H1 (cell line): Measurements from ENCODE around the gene PCDHGA1. TPM values are rescaled to one million over a fixed set of nuclear protein-coding genes. Genes with fewer than 3 reads are reported as not detected.

Experiments
- BACH1 ChIP-seq: IDR thresholded peaks from 2 replicates; pipeline ENCODE4 v1.6.1; 2012; ENCODE audit warnings: low read length, improper control_type of control experiment
- BCL11A ChIP-seq, 2 experiments: IDR thresholded peaks; one replicate each; pipeline ENCODE4 v1.6.1; 2011; ENCODE audit warnings: low read depth in 2 of 2, low read length in 2 of 2, mild to moderate bottlenecking in 2 of 2
- CEBPB ChIP-seq: IDR thresholded peaks from 2 replicates; pipeline ENCODE4 v1.6.1; 2012; ENCODE audit warnings: low read depth, low read length
- CHD1 ChIP-seq: IDR thresholded peaks from 2 replicates; pipeline ENCODE4 v1.6.1; 2012; ENCODE audit warnings: low read depth, low read length, improper control_type of control experiment
- EP300 ChIP-seq, 2 experiments: IDR thresholded peaks; 1 replicate in 1 of 2; 2 replicates in 1 of 2; pipeline ENCODE4 v1.6.1; 2011 to 2012; ENCODE audit warnings: low read depth in 2 of 2, low read length in 2 of 2, mild to moderate bottlenecking in 2 of 2, borderline replicate concordance in 1 of 2, inconsistent platforms in 1 of 2, moderate library complexity in 1 of 2
- FOSL1 ChIP-seq: IDR thresholded peaks from 2 replicates; pipeline ENCODE4 v1.6.1; 2011; ENCODE audit warnings: mild to moderate bottlenecking, low read depth, low read length, moderate library complexity; ENCODE audit not compliant: insufficient read depth
- HDAC2 ChIP-seq, 2 experiments: fragments of 300-600 bp in 1 of 2; sonication (generic) in 1 of 2; IDR thresholded peaks; 2 replicates each; pipeline ENCODE4 v1.6.1; 2011 to 2012; ENCODE audit warnings: low read depth in 2 of 2, low read length in 2 of 2, mild to moderate bottlenecking in 2 of 2, moderate library complexity in 2 of 2, borderline replicate concordance in 1 of 2, inconsistent platforms in 1 of 2
- HDAC6 ChIP-seq: IDR thresholded peaks from one replicate; pipeline ENCODE4 v1.7.1; 2012; ENCODE audit warnings: low read depth, mild to moderate bottlenecking, inconsistent platforms, low read length, moderate library complexity
- JUND ChIP-seq: IDR thresholded peaks from 2 replicates; pipeline ENCODE4 v1.6.1; 2011; ENCODE audit warnings: mild to moderate bottlenecking, improper control_type of control experiment, low read length
- KDM1A ChIP-seq: fragments of 200-600, 300-600 bp; sonication (generic); IDR thresholded peaks from 2 replicates; pipeline ENCODE4 v1.7.1; 2016; ENCODE audit warnings: mild to moderate bottlenecking, low read length, borderline replicate concordance
- KDM5A ChIP-seq: fragments of 200-600 bp; IDR thresholded peaks from 2 replicates; pipeline ENCODE4 v1.7.1; 2012; ENCODE audit warnings: mild to moderate bottlenecking, low read length, inconsistent platforms, mixed read lengths
- MAX ChIP-seq: IDR thresholded peaks from 2 replicates; pipeline ENCODE4 v1.6.1; 2012; ENCODE audit warnings: inconsistent platforms
- NRF1 ChIP-seq: IDR thresholded peaks from 2 replicates; pipeline ENCODE4 v1.6.1; 2011; ENCODE audit warnings: mild to moderate bottlenecking, low read depth, low read length, improper control_type of control experiment
- PHF8 ChIP-seq: fragments of 200-600 bp; sonication (generic); conservative IDR thresholded peaks from 2 replicates; pipeline ENCODE4 v1.7.1; 2012; ENCODE audit warnings: low read depth, mild to moderate bottlenecking, inconsistent platforms, low read length, moderate library complexity
- POLR2A ChIP-seq, 2 experiments: IDR thresholded peaks; 1 replicate in 1 of 2; 2 replicates in 1 of 2; pipeline ENCODE4 v1.6.1; 2011; ENCODE audit warnings: low read depth in 2 of 2, low read length in 2 of 2, mild to moderate bottlenecking in 2 of 2; ENCODE audit errors: control extremely low read depth in 1 of 2
- POU5F1 ChIP-seq: IDR thresholded peaks from 2 replicates; pipeline ENCODE4 v1.6.1; 2011; ENCODE audit warnings: low read depth, mild to moderate bottlenecking, low read length, moderate library complexity
- RXRA ChIP-seq: IDR thresholded peaks from 2 replicates; pipeline ENCODE4 v1.6.1; 2011; ENCODE audit warnings: low read depth, mild to moderate bottlenecking, low read length, moderate library complexity; ENCODE audit not compliant: insufficient read depth
- SIRT6 ChIP-seq: IDR thresholded peaks from one replicate; pipeline ENCODE4 v1.7.1; 2012; ENCODE audit warnings: low read length, inconsistent platforms
- SIX5 ChIP-seq: IDR thresholded peaks from 2 replicates; pipeline ENCODE4 v1.6.1; 2011; ENCODE audit warnings: mild to moderate bottlenecking, low read depth, low read length
- SP2 ChIP-seq: IDR thresholded peaks from 2 replicates; pipeline ENCODE4 v1.6.1; 2012; ENCODE audit warnings: mild to moderate bottlenecking, low read length, inconsistent platforms
- SUZ12 ChIP-seq: fragments of 200-600 bp; sonication (generic); IDR thresholded peaks from 2 replicates; pipeline ENCODE4 v1.6.1; 2012; ENCODE audit warnings: mild to moderate bottlenecking, inconsistent platforms, low read length, moderate library complexity, mixed read lengths
- TCF12 ChIP-seq: IDR thresholded peaks from 2 replicates; pipeline ENCODE4 v1.6.1; 2011; ENCODE audit warnings: low read depth, mild to moderate bottlenecking, low read length
- TEAD4 ChIP-seq: IDR thresholded peaks from 2 replicates; pipeline ENCODE4 v1.6.1; 2012; ENCODE audit warnings: low read depth, low read length, inconsistent platforms, mixed read lengths
- USF2 ChIP-seq: IDR thresholded peaks from 2 replicates; pipeline ENCODE4 v1.6.1; 2011; ENCODE audit warnings: low read length, improper control_type of control experiment
- YY1 ChIP-seq: IDR thresholded peaks from 2 replicates; pipeline ENCODE4 v1.6.1; 2011; ENCODE audit warnings: low read depth, mild to moderate bottlenecking, low read length
- ZNF274 ChIP-seq: IDR thresholded peaks from 2 replicates; pipeline ENCODE4 v1.7.0; 2012; ENCODE audit warnings: low read length, borderline replicate concordance; ENCODE audit errors: extremely low read depth
- polyA plus RNA-seq, 7 experiments: library from polyadenylated mRNA; depleted of rRNA in 3 of 7; stranded (reverse) in 5 of 7; unstranded in 2 of 7; fragments of >200 nt in 5 of 7; fragments of 200-250 nt in 2 of 7; gene quantifications; 1 replicate in 5 of 7; 2 replicates in 1 of 7; 4 replicates in 1 of 7; pipeline versions ENCODE4 v1.2.1 to v1.2.3, GENCODE V29; 2011 to 2013; ENCODE audit warnings: missing spikeins in 2 of 7, mixed read lengths in 2 of 7
- total RNA-seq: library from RNA; stranded (reverse); fragmentation: NEBNext Ultra II Directional; extraction: Animal tissue kit (Norgen Biotek cat#: 25700); gene quantifications from 2 replicates; pipeline ENCODE4 v1.2.1, GENCODE V29; 2021

Gene PCDHGA1
- total and polyA plus RNA-seq, 2 of the 8 experiments (the other 6 are each of a cell fraction or from before 2014, with no cell fraction given): 0.57 to 0.89 TPM

- no peak for TF ChIP-seq USF2
- TF ChIP-seq YY1: peak; percentile 83
- TF ChIP-seq RXRA: no peak
- TF ChIP-seq JUND: peak; percentile 52; the same call in 1 of the 2 replicates
- peak in 1 of 2 experiments; percentile 83; a peak in 2 of 4 replicates for TF ChIP-seq HDAC2 (IDR thresholded peaks at IDR 0.05; ENCODE audit: borderline replicate concordance in 1 of 2, low read depth in 2 of 2, low read length in 2 of 2)
- TF ChIP-seq PHF8: peak; percentile 22; the same call in 1 of the 2 replicates
- TF ChIP-seq SUZ12: no peak
- TF ChIP-seq KDM5A: no peak
- TF ChIP-seq KDM1A: no peak
- TF ChIP-seq FOSL1: no peak
- TF ChIP-seq HDAC6: no peak
- TF ChIP-seq SIRT6: no peak
- TF ChIP-seq SP2: no peak
- TF ChIP-seq ZNF274: no peak
- peak in 1 of 2 experiments; percentile 60; a peak in 2 of 3 replicates for TF ChIP-seq POLR2A (IDR thresholded peaks at IDR 0.05; ENCODE audit: control extremely low read depth in 1 of 2, low read depth in 2 of 2, low read length in 2 of 2)
- no peak for TF ChIP-seq BCL11A (IDR thresholded peaks at IDR 0.05; ENCODE audit: low read depth in 2 of 2, low read length in 2 of 2)
- TF ChIP-seq CEBPB: no peak
- TF ChIP-seq POU5F1: no peak
- TF ChIP-seq BACH1: peak; percentile 52; the same call in 1 of the 2 replicates
- TF ChIP-seq TEAD4: no peak
- TF ChIP-seq NRF1: no peak
- no peak for TF ChIP-seq SIX5
- TF ChIP-seq CHD1: no peak
- no peak for TF ChIP-seq MAX
- TF ChIP-seq EP300 (IDR thresholded peaks at IDR 0.05; ENCODE audit: borderline replicate concordance in 1 of 2, low read depth in 2 of 2, low read length in 2 of 2): no peak; a peak in 1 of 3 replicates
- TF ChIP-seq TCF12: no peak
Observed at GRCh38 chr5:141512390-141512910, 182.1 kb downstream of the PCDHGA1 start (continued).
